Stromal cell of bone marrow (primary cell): ENCODE measurements around the gene TENM4.

Source experiments
- DNase-seq: peaks from one replicate; pipeline ENCODE4 v3.0.0-alpha.2; 2012; ENCODE audit warnings: low read depth

Gene TENM4

GRCh38 chr11:78810559-78811009 lies 630.2 kb downstream of the TENM4 start:
- DNase-seq = no peak

DNA sequence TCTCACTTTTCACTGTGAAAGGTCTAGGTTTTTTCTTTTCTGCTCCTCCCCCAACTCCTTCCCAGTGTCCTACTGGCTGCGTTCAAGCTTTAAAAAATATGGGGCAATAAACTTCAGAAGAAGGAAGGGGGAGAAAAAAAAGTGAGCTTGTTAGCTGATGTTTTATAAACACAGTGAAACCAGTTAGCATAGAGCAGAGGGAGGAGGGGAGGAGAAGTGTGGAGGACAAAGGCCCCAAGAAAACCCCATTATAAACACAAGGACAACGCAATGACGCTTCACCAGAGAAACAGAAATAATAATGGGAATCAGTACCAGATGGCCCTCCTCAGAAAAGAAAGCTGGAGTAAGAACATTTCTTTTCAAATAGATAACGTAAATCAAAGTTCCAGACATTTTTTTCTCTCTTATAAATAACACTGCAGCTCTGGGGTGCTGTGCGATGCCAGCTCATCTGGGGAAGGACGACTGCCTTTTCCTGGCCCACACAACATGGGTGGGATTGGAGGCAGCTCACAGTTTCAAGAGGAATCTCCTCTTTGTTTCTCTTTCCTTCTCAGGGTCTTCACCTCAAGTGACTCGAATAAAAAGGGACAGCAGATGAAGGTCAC lies 630.8 kb downstream of the TENM4 start:
- no peak for DNase-seq

GRCh38 chr11:78808923-78809322 lies 631.9 kb downstream of the TENM4 start:
- no peak for DNase-seq

DNA sequence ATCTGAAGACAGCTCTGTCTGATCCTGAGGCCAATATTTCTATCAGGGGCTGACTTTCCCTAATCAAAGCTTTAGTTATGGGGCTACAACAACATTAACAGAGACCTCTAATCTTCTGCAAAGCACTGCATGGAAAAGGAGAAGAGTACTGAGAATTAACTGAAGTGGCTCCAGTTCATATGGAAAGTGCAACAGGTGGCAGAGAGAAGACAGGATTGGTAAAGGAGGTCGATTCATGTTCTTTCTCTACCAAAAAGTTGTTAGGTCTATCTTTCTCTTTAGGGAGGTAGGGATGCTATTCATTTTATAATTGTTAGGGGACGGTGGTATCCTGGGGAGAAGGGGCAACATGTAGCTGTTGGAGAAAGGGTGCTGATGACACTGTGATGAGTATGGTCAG lies 633.5 kb downstream of the TENM4 start:
- no peak for DNase-seq

- peak; percentile 53 for DNase-seq
Observed at GRCh38 chr11:78806214-78807004, 634.4 kb downstream of the TENM4 start.

GRCh38 chr11:78804991-78805390 lies 635.8 kb downstream of the TENM4 start:
- DNase-seq = no peak

- DNase-seq = no peak
Observed at GRCh38 chr11:78803995-78804394, 636.8 kb downstream of the TENM4 start.

GRCh38 chr11:78802058-78802761 lies 638.6 kb downstream of the TENM4 start:
- no peak for DNase-seq

DNA sequence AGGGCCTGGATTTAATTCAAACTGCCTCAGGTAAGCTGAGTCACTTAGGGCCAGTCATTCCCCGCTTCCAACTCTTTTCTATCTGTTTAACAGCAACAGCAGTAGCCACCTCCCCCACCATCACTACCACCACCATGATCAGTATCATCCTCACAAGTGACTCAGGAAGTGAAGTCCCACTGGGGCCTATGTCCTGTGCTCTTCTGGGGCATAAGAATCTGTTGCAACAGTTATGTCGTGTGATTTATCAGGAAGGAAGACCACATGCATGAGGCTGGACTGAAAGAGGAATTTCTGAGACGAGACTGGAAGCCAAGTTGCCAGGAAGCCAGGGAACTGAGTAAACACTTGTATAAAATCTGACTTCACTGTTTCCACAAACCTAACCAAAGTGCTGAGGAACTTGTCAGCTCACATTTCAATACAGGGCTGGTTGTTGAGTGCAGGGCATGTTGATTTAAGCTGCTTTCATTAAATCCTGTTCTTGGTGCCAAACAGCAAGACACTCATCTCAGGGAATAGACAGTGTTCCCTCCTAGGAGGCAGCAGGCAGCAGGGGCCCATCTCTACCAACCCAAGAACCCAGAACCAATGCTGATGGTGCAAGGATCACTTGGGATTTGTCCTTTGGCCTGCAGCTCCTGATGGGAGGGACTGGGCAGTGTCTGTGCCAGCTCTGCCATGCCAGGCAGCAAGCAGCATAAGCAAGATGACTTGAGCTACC lies 639.5 kb downstream of the TENM4 start:
- peak; percentile 99 for DNase-seq

- DNase-seq = no peak
Observed at GRCh38 chr11:78800756-78801155, 640.1 kb downstream of the TENM4 start.

DNA sequence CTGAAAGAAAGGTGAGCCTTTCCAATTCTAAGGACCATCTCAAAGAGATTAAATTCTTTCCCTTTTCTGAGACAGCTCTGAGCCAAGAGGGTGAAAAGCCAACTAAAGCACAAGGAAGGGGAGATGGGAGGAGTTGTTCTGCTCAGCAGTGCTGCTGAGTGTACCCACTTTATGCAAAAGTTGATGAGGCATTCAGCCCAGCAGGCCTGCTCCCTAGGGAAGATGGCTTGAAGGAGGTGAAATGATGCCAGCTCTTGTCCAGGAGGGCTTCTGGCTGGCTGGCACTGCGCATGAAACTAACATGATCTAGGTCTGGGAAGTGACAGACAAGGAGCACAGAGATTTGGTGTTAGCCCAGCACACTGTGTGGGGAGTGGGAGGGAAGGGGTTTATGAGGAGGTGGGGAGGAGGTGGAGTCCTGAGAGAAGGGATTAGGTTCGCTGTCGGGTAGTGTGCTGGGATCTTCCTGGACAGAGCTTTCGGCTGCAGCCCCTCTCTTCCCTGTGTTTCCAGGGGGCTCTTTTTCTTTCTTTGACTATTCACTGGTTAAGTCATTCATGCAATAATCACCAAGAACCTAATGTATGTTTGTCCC lies 640.6 kb downstream of the TENM4 start:
- DNase-seq = no peak

DNA sequence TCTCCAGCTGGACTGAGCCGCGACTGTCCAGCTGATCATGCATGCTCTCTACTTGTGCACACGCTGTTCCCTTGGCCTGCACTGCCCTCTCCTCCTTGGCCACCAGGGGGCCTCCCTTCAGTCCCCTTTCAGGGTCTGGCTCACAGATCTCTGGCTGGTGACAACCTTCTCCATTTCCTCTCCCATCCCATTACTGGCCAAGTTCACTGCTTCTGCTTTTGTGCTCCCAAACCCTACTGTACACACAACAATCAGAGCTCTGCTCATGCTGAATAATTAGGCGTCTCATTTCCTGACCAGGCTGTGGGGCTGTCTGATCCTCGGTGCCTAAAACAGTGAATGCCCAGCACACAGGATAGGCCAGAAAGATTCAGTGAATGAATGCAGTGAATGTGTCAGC lies 642.2 kb downstream of the TENM4 start:
- no peak for DNase-seq

DNA sequence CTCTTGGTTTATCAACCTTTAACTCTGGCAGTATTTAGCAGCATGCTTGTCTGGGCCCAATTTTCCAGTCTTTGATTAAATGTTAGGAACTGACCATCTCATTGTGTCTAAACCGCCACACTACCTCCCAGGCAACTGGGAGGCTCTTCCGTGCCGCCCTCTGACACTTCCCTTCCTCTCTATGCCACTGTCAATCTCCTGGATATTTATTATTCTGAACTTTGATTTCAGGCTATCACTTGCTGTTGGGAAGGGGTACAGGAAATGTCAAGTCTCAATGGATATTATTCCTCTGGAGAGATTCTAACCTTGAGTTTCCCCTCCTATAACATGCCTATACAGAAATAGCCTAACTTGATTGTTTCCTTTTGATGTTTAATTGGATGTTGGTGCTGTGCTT lies 643.3 kb downstream of the TENM4 start:
- DNase-seq = no peak

DNA sequence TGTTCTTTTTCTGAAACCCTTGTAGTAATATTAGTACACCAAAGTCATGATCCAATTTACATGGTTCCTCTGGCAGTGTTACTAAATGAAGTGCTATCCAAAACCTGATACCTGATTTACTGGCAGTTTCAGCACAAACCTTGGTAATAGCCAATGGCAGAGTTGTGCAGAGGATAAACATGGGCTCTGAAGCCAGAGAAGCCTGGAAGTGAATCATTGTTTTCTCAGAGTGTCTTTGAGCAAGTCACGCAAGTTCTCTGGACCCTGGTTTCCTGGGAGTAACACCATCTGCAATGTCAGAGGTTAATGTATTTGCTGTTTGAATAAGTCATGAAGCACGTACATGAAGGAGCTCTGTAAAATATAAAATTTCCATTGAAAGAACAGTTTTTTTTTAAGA lies 643.9 kb downstream of the TENM4 start:
- DNase-seq = peak; percentile 96

- no peak for DNase-seq
Observed at GRCh38 chr11:78795621-78796261, 645.1 kb downstream of the TENM4 start.

GRCh38 chr11:78791964-78792363 lies 648.9 kb downstream of the TENM4 start:
- DNase-seq = no peak

DNA sequence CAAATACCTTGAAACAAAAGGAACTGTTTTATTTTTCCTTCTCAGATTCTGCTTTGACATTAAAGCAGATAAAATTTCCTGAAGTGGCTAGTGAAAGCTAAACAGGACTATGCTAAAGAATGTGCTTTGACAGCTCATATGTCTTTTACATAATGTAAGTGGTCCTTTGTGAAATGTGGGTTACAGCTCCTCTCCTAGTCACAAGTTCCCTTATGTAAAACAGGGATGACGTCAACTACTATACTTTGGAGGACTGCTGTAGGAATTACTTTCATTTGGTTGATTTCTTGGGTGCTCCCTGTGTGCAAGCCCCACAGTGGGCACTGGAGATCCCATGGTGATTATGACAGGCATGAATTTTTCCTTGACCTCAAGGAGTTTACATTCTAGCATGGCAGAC lies 649.6 kb downstream of the TENM4 start:
- no peak for DNase-seq

DNA sequence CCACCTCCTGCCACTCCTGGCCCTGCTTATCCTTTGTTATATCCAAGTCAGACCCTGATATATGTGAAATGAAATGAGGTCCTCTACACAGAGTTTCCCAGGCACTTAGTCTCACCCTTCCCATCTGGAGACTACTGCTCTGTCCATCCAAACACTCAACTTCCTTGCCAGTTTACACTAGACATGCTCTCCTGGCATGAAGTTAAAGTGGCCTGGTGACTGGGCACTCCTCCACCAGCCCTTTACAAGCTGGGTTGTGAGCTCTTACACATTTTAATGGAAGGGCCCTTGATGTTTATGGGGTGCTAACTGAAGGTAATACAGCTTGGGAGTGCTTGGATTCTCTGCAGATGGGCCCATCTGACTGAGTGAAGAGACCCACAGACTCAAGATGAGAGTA lies 650.0 kb downstream of the TENM4 start:
- no peak for DNase-seq

- DNase-seq = no peak
Observed at GRCh38 chr11:78789375-78789774, 651.5 kb downstream of the TENM4 start.

GRCh38 chr11:78788533-78788932 lies 652.3 kb downstream of the TENM4 start:
- DNase-seq = no peak

DNA sequence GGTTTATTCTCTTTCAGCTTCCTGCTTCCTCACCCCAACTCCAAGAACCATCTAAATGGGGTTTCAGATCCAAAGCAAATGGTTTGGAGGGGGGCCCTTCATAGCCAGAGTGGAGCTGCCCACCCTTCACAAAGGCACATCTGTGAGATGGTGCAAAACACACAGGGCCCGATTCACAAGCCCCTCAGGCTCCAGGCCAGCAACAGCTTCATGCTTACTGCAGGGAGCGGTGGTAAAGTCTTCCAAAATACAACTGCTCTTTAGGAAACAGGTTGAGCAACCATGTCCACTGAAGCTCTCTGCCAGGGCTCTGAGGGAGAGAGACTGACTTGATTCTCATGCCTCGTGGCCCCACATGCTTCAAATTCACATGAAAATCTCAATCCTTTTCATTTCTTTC lies 653.1 kb downstream of the TENM4 start:
- no peak for DNase-seq

DNA sequence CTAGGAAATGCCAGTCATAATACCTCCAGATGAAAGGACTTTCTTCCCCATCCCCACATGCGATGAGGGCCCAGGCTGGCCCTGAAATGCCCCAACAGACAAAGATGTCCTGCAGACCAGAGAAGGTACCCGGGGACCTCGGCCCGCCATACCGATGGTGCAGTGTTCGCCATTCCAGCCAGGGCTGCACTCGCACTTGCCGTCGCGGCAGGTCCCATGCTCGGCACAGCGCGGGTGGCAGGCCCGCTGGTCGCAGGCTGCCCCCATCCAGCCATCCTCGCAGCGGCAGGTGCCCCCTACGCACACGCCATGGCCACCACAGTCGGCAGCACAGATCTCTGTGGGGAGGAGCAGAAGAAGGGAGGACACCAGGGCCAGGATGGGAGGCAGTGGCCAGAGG lies 654.1 kb downstream of the TENM4 start:
- no peak for DNase-seq
